Measurements from ENCODE around the gene RBFOX1. TPM values are rescaled to one million over a fixed set of nuclear protein-coding genes. Genes with fewer than 3 reads are reported as not detected.
"Not testable (repeated sequence)": the region's sequence is repeated elsewhere in the genome, so short reads cannot be mapped to it uniquely, and the experiment has no call there.

The RBFOX1 gene
- total and polyA plus RNA-seq, 5 donors, result 22.5 to 80.8 (median 65.0) TPM

- intact Hi-C loops (cut with DNase I), result no loop called here
- Histone ChIP-seq H3K4me3 (ENCODE audit: low read length) (no peak overlapping the region), H3K4me1 (ENCODE audit: control insufficient read depth, insufficient read depth, low read length) (no peaks in the 10 kb centered on the region), H3K27ac (ENCODE audit: low read length) (no peak overlapping the region), H3K9me3 (ENCODE audit: control insufficient read depth, low read length) (no peaks in the 10 kb centered on the region), H3K27me3 (ENCODE audit: control insufficient read depth, insufficient read depth) (no peaks in the 10 kb centered on the region)
- DNase-seq, result no peak
- ATAC-seq, result no peak
- 80% methylated on average over 10 of the region's 10 CpGs for WGBS
Observed at GRCh38 chr16:7482032-7482431, 149.4 kb downstream of the RBFOX1 start.

GRCh38 chr16:7482596-7483290 lies 150.1 kb downstream of the RBFOX1 start:
- H3K27ac ChIP-seq (ENCODE audit: low read length), result no peak overlapping the region
- H3K4me1 ChIP-seq (ENCODE audit: control insufficient read depth, insufficient read depth, low read length), result no peaks in the 10 kb centered on the region
- no peaks in the 10 kb centered on the region for H3K27me3 ChIP-seq (ENCODE audit: control insufficient read depth, insufficient read depth)
- no peak overlapping the region for H3K4me3 ChIP-seq (ENCODE audit: low read length)
- ATAC-seq (no peak), DNase-seq (no peak)
- no peaks in the 10 kb centered on the region for H3K9me3 ChIP-seq (ENCODE audit: control insufficient read depth, low read length)
- WGBS, result 62% methylated on average over 10 of the region's 10 CpGs
- intact Hi-C loops (cut with DNase I), result no loop called here

DNA sequence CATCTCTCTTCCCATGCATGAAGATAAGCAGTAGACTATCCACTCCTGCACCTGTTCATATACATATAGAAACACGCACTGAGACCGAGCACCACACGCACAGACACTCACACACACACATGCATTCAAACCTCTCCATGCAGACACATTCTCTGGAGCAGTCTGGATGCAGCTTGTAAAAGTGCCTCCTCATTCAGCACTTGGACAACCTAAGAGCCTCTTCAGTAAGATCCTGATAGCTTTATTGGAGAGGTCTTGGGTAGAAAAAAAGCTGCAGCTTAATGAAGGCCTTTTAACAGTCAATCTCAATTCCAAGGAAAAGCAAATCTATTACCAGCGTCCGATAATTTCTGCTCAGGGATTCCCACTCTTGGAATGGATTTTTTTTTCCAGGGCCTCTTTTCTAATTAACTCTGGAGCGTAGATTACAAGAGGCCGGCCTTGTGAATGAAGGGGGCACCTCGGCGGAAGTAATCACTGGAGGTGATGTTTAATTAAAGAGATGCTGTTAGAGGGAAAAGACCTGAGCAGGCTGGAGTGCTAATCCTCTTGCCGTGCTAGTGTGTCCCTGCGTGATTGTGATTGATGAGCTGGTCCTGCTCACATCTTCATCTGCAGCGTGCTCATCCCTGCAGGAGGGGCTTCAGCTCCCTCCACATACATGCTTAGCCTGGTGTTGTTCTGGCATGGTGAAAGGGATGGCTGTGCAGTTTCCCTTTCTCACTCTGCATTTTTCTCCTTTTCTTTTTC lies 155.1 kb downstream of the RBFOX1 start:
- H3K27me3 ChIP-seq (ENCODE audit: control insufficient read depth, insufficient read depth), result no peaks in the 10 kb centered on the region
- H3K4me3 ChIP-seq (ENCODE audit: low read length), result no peak overlapping the region
- H3K27ac ChIP-seq (ENCODE audit: low read length), result no peak overlapping the region
- H3K9me3 ChIP-seq (ENCODE audit: control insufficient read depth, low read length), result no peaks in the 10 kb centered on the region
- intact Hi-C loops (cut with DNase I), result no loop called here
- WGBS, result 66% methylated on average over 12 of the region's 12 CpGs
- DNase-seq (no peak), ATAC-seq (peak in 1 of 2 donors; percentile 14)
- no peaks in the 10 kb centered on the region for H3K4me1 ChIP-seq (ENCODE audit: control insufficient read depth, insufficient read depth, low read length)

DNA sequence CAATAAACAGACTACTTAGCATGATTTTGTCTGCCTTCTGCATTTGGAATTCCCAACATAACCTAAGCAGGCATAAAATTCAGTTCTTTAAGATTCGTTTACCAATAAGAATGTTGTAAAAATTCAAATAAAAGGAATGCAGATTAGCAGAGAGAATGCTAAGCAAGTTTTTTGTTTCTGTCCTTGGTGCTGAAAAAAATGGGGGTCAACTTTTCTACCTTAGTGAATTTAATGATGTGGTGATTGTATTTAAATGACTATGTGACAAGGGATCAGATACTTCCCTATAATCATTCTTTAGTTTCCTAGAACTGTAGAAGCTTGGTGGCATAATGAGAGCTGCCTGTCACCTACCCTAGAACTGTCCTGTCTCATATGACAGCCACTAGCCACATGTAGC lies 159.5 kb downstream of the RBFOX1 start:
- Histone ChIP-seq H3K4me3 (ENCODE audit: low read length) (no peak overlapping the region), H3K9me3 (ENCODE audit: control insufficient read depth, low read length) (no peaks in the 10 kb centered on the region), H3K27ac (ENCODE audit: low read length) (no peak overlapping the region), H3K27me3 (ENCODE audit: control insufficient read depth, insufficient read depth) (no peaks in the 10 kb centered on the region), H3K4me1 (ENCODE audit: control insufficient read depth, insufficient read depth, low read length) (no peaks in the 10 kb centered on the region)
- intact Hi-C loops (cut with DNase I), result loop anchor here in 1 of 4 donors (5.0 kb wide), 1 partner anchor 185 kb away; no protein-coding TSS in a partner anchor
- DNase-seq, result no peak
- WGBS, result 20% methylated on average over 1 of the region's 1 CpG
- ATAC-seq, result no peak

DNA sequence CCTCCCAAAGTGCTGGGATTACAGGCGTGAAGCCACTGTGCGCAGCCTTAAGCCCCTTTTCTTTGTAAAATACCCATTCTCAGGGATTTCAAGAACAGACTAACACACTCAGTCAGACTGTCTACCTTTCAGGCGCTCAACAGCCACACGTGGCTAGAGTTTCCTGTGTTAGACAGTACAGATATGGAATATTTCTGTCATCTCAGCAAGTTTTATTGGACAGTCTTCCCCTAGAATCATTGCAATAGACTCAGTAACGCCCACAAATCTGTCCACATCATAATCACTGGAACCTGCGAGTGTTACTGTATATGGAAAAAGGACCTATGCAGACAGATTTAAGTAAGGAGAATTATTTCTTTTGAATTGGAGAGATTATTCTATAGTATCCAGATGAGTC lies 160.5 kb downstream of the RBFOX1 start:
- intact Hi-C loops (cut with DNase I), result loop anchor here in 1 of 4 donors (5.0 kb wide), 1 partner anchor 186 kb away; no protein-coding TSS in a partner anchor
- ATAC-seq, result no peak
- Histone ChIP-seq H3K4me3 (ENCODE audit: low read length) (no peak overlapping the region), H3K4me1 (ENCODE audit: control insufficient read depth, insufficient read depth, low read length) (no peaks in the 10 kb centered on the region), H3K27me3 (ENCODE audit: control insufficient read depth, insufficient read depth) (no peaks in the 10 kb centered on the region), H3K9me3 (ENCODE audit: control insufficient read depth, low read length) (no peaks in the 10 kb centered on the region), H3K27ac (ENCODE audit: low read length) (no peak overlapping the region)
- no peak for DNase-seq
- 80% methylated on average over 6 of the region's 6 CpGs for WGBS

DNA sequence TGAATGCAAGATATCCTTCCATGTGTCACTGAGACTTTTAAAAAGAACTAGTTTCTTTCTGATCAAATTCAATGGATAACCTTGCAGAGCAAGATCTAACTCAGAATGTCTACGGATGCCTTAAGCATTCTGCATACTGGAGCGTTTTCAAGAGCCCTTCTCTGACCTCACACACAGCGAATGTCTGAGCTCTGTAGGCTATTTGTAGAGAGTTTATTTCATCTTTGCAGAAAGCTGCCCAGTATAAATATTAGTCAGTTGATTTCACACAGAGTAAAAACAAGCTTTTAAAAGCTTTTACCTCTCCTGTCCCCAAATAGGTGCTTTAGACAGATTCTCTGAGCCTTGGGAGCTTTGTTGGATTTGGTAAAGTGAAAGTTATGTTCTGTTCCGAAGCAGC lies 165.0 kb downstream of the RBFOX1 start:
- ATAC-seq (no peak), DNase-seq (no peak)
- peaks cover 3% of the 10 kb centered on the region for H3K4me1 ChIP-seq (ENCODE audit: control insufficient read depth, insufficient read depth, low read length)
- no peak overlapping the region for H3K27ac ChIP-seq (ENCODE audit: low read length)
- no peak overlapping the region for H3K4me3 ChIP-seq (ENCODE audit: low read length)
- intact Hi-C loops (cut with DNase I), result no loop called here
- no peaks in the 10 kb centered on the region for H3K9me3 ChIP-seq (ENCODE audit: control insufficient read depth, low read length)
- WGBS, result 68% methylated on average over 4 of the region's 4 CpGs
- no peaks in the 10 kb centered on the region for H3K27me3 ChIP-seq (ENCODE audit: control insufficient read depth, insufficient read depth)

GRCh38 chr16:7501868-7502267 lies 169.2 kb downstream of the RBFOX1 start:
- H3K9me3 ChIP-seq (ENCODE audit: control insufficient read depth, low read length), result no peaks in the 10 kb centered on the region
- peaks cover 6% of the 10 kb centered on the region for H3K4me1 ChIP-seq (ENCODE audit: control insufficient read depth, insufficient read depth, low read length)
- no peak overlapping the region for H3K4me3 ChIP-seq (ENCODE audit: low read length)
- no peak overlapping the region for H3K27ac ChIP-seq (ENCODE audit: low read length)
- ATAC-seq (no peak), DNase-seq (no peak)
- intact Hi-C loops (cut with DNase I), result no loop called here
- H3K27me3 ChIP-seq (ENCODE audit: control insufficient read depth, insufficient read depth), result no peaks in the 10 kb centered on the region
- 63% methylated on average over 5 of the region's 5 CpGs for WGBS

- H3K4me3 ChIP-seq (ENCODE audit: low read length); DNase-seq; H3K27ac ChIP-seq (ENCODE audit: low read length); H3K9me3 ChIP-seq (ENCODE audit: control insufficient read depth, low read length); H3K27me3 ChIP-seq (ENCODE audit: control insufficient read depth, insufficient read depth); intact Hi-C loops (cut with DNase I); H3K4me1 ChIP-seq (ENCODE audit: control insufficient read depth, insufficient read depth, low read length); ATAC-seq: not testable (repeated sequence)
- 57% methylated on average over 4 of the region's 4 CpGs for WGBS
Observed at GRCh38 chr16:7502591-7503157, 170.0 kb downstream of the RBFOX1 start.

GRCh38 chr16:7503666-7504065 lies 171.0 kb downstream of the RBFOX1 start:
- Histone ChIP-seq H3K4me1 (ENCODE audit: control insufficient read depth, insufficient read depth, low read length) (peaks cover 6% of the 10 kb centered on the region), H3K9me3 (ENCODE audit: control insufficient read depth, low read length) (no peaks in the 10 kb centered on the region), H3K4me3 (ENCODE audit: low read length) (no peak overlapping the region), H3K27me3 (ENCODE audit: control insufficient read depth, insufficient read depth) (no peaks in the 10 kb centered on the region), H3K27ac (ENCODE audit: low read length) (no peak overlapping the region)
- DNase-seq (no peak), ATAC-seq (no peak)
- 80% methylated on average over 3 of the region's 3 CpGs for WGBS
- intact Hi-C loops (cut with DNase I), result no loop called here

GRCh38 chr16:7504844-7505243 lies 172.2 kb downstream of the RBFOX1 start:
- Histone ChIP-seq H3K9me3 (ENCODE audit: control insufficient read depth, low read length) (no peaks in the 10 kb centered on the region), H3K27me3 (ENCODE audit: control insufficient read depth, insufficient read depth) (no peaks in the 10 kb centered on the region), H3K4me3 (ENCODE audit: low read length) (no peak overlapping the region), H3K4me1 (ENCODE audit: control insufficient read depth, insufficient read depth, low read length) (peaks cover 6% of the 10 kb centered on the region), H3K27ac (ENCODE audit: low read length) (no peak overlapping the region)
- WGBS, result 73% methylated on average over 8 of the region's 8 CpGs
- ATAC-seq (no peak), DNase-seq (no peak)
- intact Hi-C loops (cut with DNase I), result no loop called here

DNA sequence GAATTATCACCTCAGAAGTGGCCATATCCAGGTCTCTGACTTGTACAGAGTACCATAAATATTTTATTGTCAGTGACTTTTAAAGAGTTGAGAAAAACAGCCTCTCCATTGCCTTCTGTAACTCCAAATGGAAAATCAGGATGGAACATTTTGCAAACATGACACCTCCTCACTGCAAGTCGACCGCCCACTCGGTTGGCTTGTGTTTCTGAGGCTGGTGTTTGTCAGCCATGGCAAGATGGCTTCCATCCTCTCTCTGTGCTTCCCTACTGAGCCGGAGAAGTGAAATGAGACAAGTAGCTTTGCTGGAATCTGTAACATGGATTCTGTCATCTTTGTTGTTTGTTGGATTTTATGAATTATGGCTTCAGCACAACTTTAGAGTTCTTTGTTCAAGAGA lies 172.8 kb downstream of the RBFOX1 start:
- no peak for ATAC-seq
- Histone ChIP-seq H3K4me1 (ENCODE audit: control insufficient read depth, insufficient read depth, low read length) (peaks cover 6% of the 10 kb centered on the region), H3K9me3 (ENCODE audit: control insufficient read depth, low read length) (no peaks in the 10 kb centered on the region), H3K27ac (ENCODE audit: low read length) (no peak overlapping the region), H3K4me3 (ENCODE audit: low read length) (no peak overlapping the region), H3K27me3 (ENCODE audit: control insufficient read depth, insufficient read depth) (no peaks in the 10 kb centered on the region)
- intact Hi-C loops (cut with DNase I), result no loop called here
- no peak for DNase-seq
- WGBS, result 78% methylated on average over 4 of the region's 4 CpGs
